Ovary (tissue), 9 donors: Measurements from ENCODE around the gene TSPAN3. TPM values are rescaled to one million over a fixed set of nuclear protein-coding genes. Genes with fewer than 3 reads are reported as not detected.

Experiments
- DNase-seq, 5 donors: peaks; one replicate each; pipeline ENCODE4 v3.0.0-alpha.2; 2019 to 2020
- H3K27ac ChIP-seq, 2 donors: fragments of 200-600 bp; one replicate each; pipeline versions ENCODE4 v1.5.1 to v1.8.0; 2019 to 2022
- H3K27me3 ChIP-seq: fragments of 200-600 bp; one replicate; pipeline ENCODE4 v1.8.0; 2022
- H3K36me3 ChIP-seq: fragments of 200-600 bp; sonication (generic); one replicate; pipeline ENCODE4 v1.5.1; 2019
- H3K4me1 ChIP-seq: one replicate; pipeline ENCODE4 v1.8.1; 2013; ENCODE audit warnings: mild to moderate bottlenecking, moderate library complexity; ENCODE audit not compliant: insufficient read depth
- H3K4me3 ChIP-seq: fragments of 200-600 bp; sonication (generic); one replicate; pipeline ENCODE4 v1.5.1; 2017
- H3K9me3 ChIP-seq, 2 donors: fragments of 200-600 bp in 1 of 2; sonication (generic) in 1 of 2; one replicate each; pipeline versions ENCODE4 v1.5.1 to v1.8.1; 2013 to 2019; ENCODE audit warnings: mild to moderate bottlenecking in 1 of 2, moderate library complexity in 1 of 2
- CTCF ChIP-seq, 3 donors: fragments of 450-650 bp in 2 of 3; fragments of 200-600 bp in 1 of 3; IDR thresholded peaks; one replicate each; pipeline versions ENCODE4 v1.5.1 to v1.8.0; 2016 to 2022; ENCODE audit warnings: antibody characterized with exemption in 3 of 3, mild to moderate bottlenecking in 1 of 3
- EP300 ChIP-seq: sonication (generic); formaldehyde crosslinking; IDR thresholded peaks from one replicate; pipeline ENCODE4 v1.6.1; 2017; ENCODE audit warnings: antibody characterized with exemption
- POLR2A ChIP-seq: fragments of 450-650 bp; IDR thresholded peaks from one replicate; pipeline ENCODE4 v1.6.1; 2017; ENCODE audit warnings: antibody characterized with exemption, mild to moderate bottlenecking, moderate library complexity
- WGBS, 3 donors: extraction: QIAGEN DNeasy Blood & Tissue Kit in 1 of 3; methylation state at CpG; one replicate each; pipeline versions ENCODE4 v1.1.5 to v1.1.7; 2013 to 2017; 5-methylcytosine and 5-hydroxymethylcytosine counted together
- intact Hi-C, 4 donors: fragments of 100-400 bp; cut with DNase I; formaldehyde crosslinking; loops; one replicate each; pipeline versions ENCODE4 v1.11.0 to v1.15.1; 2022 to 2023
- polyA plus RNA-seq, 2 donors: library from polyadenylated mRNA; stranded (reverse); fragments of 200-250 nt in 1 of 2; fragments of 350-450 nt in 1 of 2; fragmentation: Illumina TruSeq in 1 of 2; extraction: RNeasy Lipid Tissue Mini Kit (QIAGEN cat#74804) in 1 of 2; gene quantifications; one replicate each; pipeline ENCODE4 v1.2.3, GENCODE V29; 2013 to 2014
- total RNA-seq, 7 donors: library from RNA; depleted of rRNA in 2 of 7; stranded (reverse); fragments of >200 nt in 2 of 7; fragmentation: NEBNext Ultra II Directional in 3 of 7; extraction: Animal tissue kit (Norgen Biotek cat#: 25700) in 3 of 7; gene quantifications; one replicate each; pipeline versions ENCODE4 v1.1.0 to v1.2.4, GENCODE V29; 2016 to 2023
- donor health status: DM: no; HTN: no; CAD: no; lungs with moderate emphysema.
- donor health status: DM: no; HTN: no; CAD: no.
- donor health status: Bipolar disorder and iron deficiency.
- donor health status: DM: yes; HTN: yes; CAD: no.
- donor health status: DM: no; HTN: no; CAD: no.
- donor health status: DM: yes; HTN: yes; CAD: no.

TSPAN3 gene
- total and polyA plus RNA-seq, 9 donors = 140 to 266 (median 196) TPM

GRCh38 chr15:77035999-77036471 lies 34.9 kb downstream of the TSPAN3 start:
- no peak overlapping the region for H3K4me3 ChIP-seq
- H3K4me1 ChIP-seq = no peaks in the 10 kb centered on the region
- H3K36me3 ChIP-seq = no peaks in the 10 kb centered on the region
- intact Hi-C loops = loop anchor here in 1 of 4 donors (10.0 kb wide), 1 partner anchor 69 kb away; no protein-coding TSS in a partner anchor
- H3K9me3 ChIP-seq = no peaks in the 10 kb centered on the region
- 70 to 74% (median 71%) methylated on average over 13 of the region's 13 CpGs for WGBS, 3 donors
- no peaks in the 10 kb centered on the region for H3K27me3 ChIP-seq
- TF ChIP-seq POLR2A (no peak), CTCF (IDR thresholded peaks at IDR 0.05) (no peak)
- no peak overlapping the region for H3K27ac ChIP-seq
- DNase-seq = peak in 1 of 5 donors; percentile 14

GRCh38 chr15:77035584-77035983 lies 35.3 kb downstream of the TSPAN3 start:
- Histone ChIP-seq H3K36me3 (no peaks in the 10 kb centered on the region), H3K27ac (no peak overlapping the region), H3K4me1 (no peaks in the 10 kb centered on the region), H3K4me3 (no peak overlapping the region), H3K27me3 (no peaks in the 10 kb centered on the region), H3K9me3 (no peaks in the 10 kb centered on the region)
- DNase-seq = peak in 2 of 5 donors; percentile 13 to 18
- WGBS, 3 donors = 87 to 96% (median 91%) methylated on average over 9 of the region's 9 CpGs
- TF ChIP-seq EP300 (no peak), POLR2A (no peak), CTCF (IDR thresholded peaks at IDR 0.05) (no peak)
- intact Hi-C loops = loop anchor here in 1 of 4 donors (10.0 kb wide), 1 partner anchor 69 kb away; no protein-coding TSS in a partner anchor

- Histone ChIP-seq H3K27ac (peak overlapping the region in 1 of 2 donors; percentile 15), H3K4me1 (no peaks in the 10 kb centered on the region), H3K36me3 (no peaks in the 10 kb centered on the region), H3K4me3 (no peak overlapping the region), H3K27me3 (no peaks in the 10 kb centered on the region), H3K9me3 (no peaks in the 10 kb centered on the region)
- TF ChIP-seq POLR2A = no peak
- no peak for TF ChIP-seq CTCF (IDR thresholded peaks at IDR 0.05)
- TF ChIP-seq EP300 = no peak
- 47 to 54% (median 50%) methylated on average over 13 to 14 of the region's 14 CpGs for WGBS, 3 donors
- DNase-seq = peak in 4 of 5 donors; percentile 31 to 64 (median 44)
- intact Hi-C loops = loop anchor here in 1 of 4 donors (10.0 kb wide), 1 partner anchor 70 kb away; no protein-coding TSS in a partner anchor
Measured at GRCh38 chr15:77034695-77035489, 36.0 kb downstream of the TSPAN3 start.

- no peak overlapping the region for H3K27ac ChIP-seq
- 63 to 69% (median 64%) methylated on average over 13 of the region's 13 CpGs for WGBS, 3 donors
- H3K4me1 ChIP-seq = no peaks in the 10 kb centered on the region
- H3K4me3 ChIP-seq = no peak overlapping the region
- intact Hi-C loops = loop anchor here in 1 of 4 donors (10.0 kb wide), 1 partner anchor 71 kb away; no protein-coding TSS in a partner anchor
- H3K9me3 ChIP-seq = no peaks in the 10 kb centered on the region
- H3K36me3 ChIP-seq = no peaks in the 10 kb centered on the region
- DNase-seq = peak in 1 of 5 donors; percentile 12
- no peak for TF ChIP-seq CTCF (IDR thresholded peaks at IDR 0.05)
- TF ChIP-seq POLR2A = no peak
- TF ChIP-seq EP300 = no peak
- no peaks in the 10 kb centered on the region for H3K27me3 ChIP-seq
Measured at GRCh38 chr15:77033729-77034671, 36.9 kb downstream of the TSPAN3 start.
